OCI-LY3 (cell line): ENCODE results near the gene NFYA.

ENCODE experiments used
- EZH2phosphoT487 ChIP-seq: fragments of 200-600 bp; shearing (Covaris generic); IDR thresholded peaks from 2 replicates; pipeline ENCODE4 v1.6.1; 2018; ENCODE audit warnings: antibody characterized with exemption, mixed run types, low read depth
- TF ChIP-seq, protein P1 (sequence below): fragments of 200-600, 300-600 bp; sonication (generic); IDR thresholded peaks from 2 replicates; pipeline ENCODE4 v1.5.1; 2014; ENCODE audit warnings: antibody characterized with exemption, low read length, low read depth

DNA sequence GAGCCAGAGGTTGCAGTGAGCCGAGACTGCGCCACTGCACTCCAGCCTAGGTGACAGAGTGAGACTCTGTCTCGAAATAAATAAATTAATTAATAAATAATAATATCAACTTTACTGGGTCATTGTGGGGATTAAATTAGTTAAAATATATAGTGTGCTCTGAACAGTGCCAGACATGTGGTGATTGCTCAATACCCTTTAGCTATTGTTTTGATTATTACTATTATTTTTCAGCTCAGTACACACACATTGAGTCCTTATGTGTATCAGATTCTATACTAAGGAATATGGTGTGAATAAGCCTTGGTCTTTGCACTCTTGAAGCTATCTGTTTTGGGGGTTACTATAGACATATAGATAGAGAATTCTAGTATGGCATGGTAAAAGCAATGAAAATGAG lies 52.5 kb downstream of the NFYA start:
- TF ChIP-seq, protein P1, sequence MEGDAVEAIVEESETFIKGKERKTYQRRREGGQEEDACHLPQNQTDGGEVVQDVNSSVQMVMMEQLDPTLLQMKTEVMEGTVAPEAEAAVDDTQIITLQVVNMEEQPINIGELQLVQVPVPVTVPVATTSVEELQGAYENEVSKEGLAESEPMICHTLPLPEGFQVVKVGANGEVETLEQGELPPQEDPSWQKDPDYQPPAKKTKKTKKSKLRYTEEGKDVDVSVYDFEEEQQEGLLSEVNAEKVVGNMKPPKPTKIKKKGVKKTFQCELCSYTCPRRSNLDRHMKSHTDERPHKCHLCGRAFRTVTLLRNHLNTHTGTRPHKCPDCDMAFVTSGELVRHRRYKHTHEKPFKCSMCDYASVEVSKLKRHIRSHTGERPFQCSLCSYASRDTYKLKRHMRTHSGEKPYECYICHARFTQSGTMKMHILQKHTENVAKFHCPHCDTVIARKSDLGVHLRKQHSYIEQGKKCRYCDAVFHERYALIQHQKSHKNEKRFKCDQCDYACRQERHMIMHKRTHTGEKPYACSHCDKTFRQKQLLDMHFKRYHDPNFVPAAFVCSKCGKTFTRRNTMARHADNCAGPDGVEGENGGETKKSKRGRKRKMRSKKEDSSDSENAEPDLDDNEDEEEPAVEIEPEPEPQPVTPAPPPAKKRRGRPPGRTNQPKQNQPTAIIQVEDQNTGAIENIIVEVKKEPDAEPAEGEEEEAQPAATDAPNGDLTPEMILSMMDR, result no peak
- no peak for TF ChIP-seq EZH2phosphoT487
